OCI-LY7 (cell line): ENCODE results near the gene SP100. TPM values are rescaled to one million over a fixed set of nuclear protein-coding genes. Genes with fewer than 3 reads are reported as not detected.

Experiments
- BruUV-seq: library from RNA; stranded (reverse); fragments of 400-500 nt; replicated peaks from 2 replicates; lab custom pipeline; 2021; lab: Mats Ljungman, UMichigan
- CTCF ChIA-PET: fragments of 300-600 bp; sonication (Branson Sonifier 250); formaldehyde crosslinking; loops from one replicate; lab custom pipeline; 2022; ENCODE audit warnings: antibody characterized with exemption; ENCODE audit not compliant: unreplicated experiment; lab: Charles Lee
- POLR2A ChIA-PET: fragments of 300-600 bp; sonication (Branson Sonifier 250); formaldehyde crosslinking; loops from one replicate; lab custom pipeline; 2022; ENCODE audit warnings: antibody characterized with exemption; lab: Charles Lee
- DNase-seq: peaks from one replicate; pipeline ENCODE4 v3.0.0-alpha.2; 2015; ENCODE audit warnings: low spot score
- H2AFZ ChIP-seq: fragments of 200-600 bp; sonication (generic), shearing (Covaris generic); 2 replicates; pipeline ENCODE4 v1.6.1; 2014; ENCODE audit warnings: mild to moderate bottlenecking, antibody characterized with exemption, low read length, moderate library complexity
- H3K27ac ChIP-seq: fragments of 200-600 bp; sonication (generic); 2 replicates; pipeline ENCODE4 v1.5.1; 2014; ENCODE audit warnings: mixed run types, low read depth, mild to moderate bottlenecking, moderate library complexity, low read length, inconsistent platforms; ENCODE audit not compliant: poor library complexity, severe bottlenecking
- H3K36me3 ChIP-seq: fragments of 200-600 bp; sonication (generic); 2 replicates; pipeline ENCODE4 v1.6.1; 2014; ENCODE audit warnings: mild to moderate bottlenecking, antibody characterized with exemption, low read length, moderate library complexity, mixed read lengths; ENCODE audit not compliant: insufficient read depth
- H3K4me1 ChIP-seq: fragments of 200-600 bp; sonication (generic); 2 replicates; pipeline ENCODE4 v1.5.1; 2014; ENCODE audit warnings: mild to moderate bottlenecking, low read length; ENCODE audit not compliant: insufficient read depth, poor library complexity, severe bottlenecking
- H3K4me2 ChIP-seq: fragments of 200-600 bp; sonication (generic); 2 replicates; pipeline ENCODE4 v1.6.1; 2014; ENCODE audit warnings: mild to moderate bottlenecking, low read length
- H3K4me3 ChIP-seq: fragments of 200-600 bp; sonication (generic); 2 replicates; pipeline ENCODE4 v1.5.1; 2014; ENCODE audit warnings: mild to moderate bottlenecking, low read depth, low read length; ENCODE audit not compliant: poor library complexity, severe bottlenecking
- H3K79me2 ChIP-seq: fragments of 200-600 bp; sonication (generic); 2 replicates; pipeline ENCODE4 v1.6.1; 2016; ENCODE audit warnings: low read depth, mild to moderate bottlenecking, low read length, moderate library complexity, mixed read lengths; ENCODE audit not compliant: insufficient read depth
- H3K9me2 ChIP-seq: fragments of 200-600 bp; sonication (generic); 2 replicates; pipeline ENCODE4 v1.6.1; 2016; ENCODE audit warnings: mild to moderate bottlenecking, low read length, mixed read lengths; ENCODE audit not compliant: insufficient read depth
- H3K9me3 ChIP-seq: fragments of 200-600 bp; sonication (generic); 2 replicates; pipeline ENCODE4 v1.6.1; 2014; ENCODE audit warnings: mild to moderate bottlenecking, mixed run types, low read length, mixed read lengths
- H4K20me1 ChIP-seq: fragments of 200-600 bp; sonication (generic); 2 replicates; pipeline ENCODE4 v1.6.1; 2014; ENCODE audit warnings: mild to moderate bottlenecking, antibody characterized with exemption, low read length, moderate library complexity, mixed read lengths; ENCODE audit not compliant: insufficient read depth
- CTCF ChIP-seq: fragments of 200-600 bp; sonication (generic); conservative IDR thresholded peaks from 2 replicates; pipeline ENCODE4 v1.5.1; 2014; ENCODE audit warnings: mild to moderate bottlenecking, antibody characterized with exemption, low read length, moderate library complexity, mixed read lengths
- EZH2phosphoT487 ChIP-seq: fragments of 200-600 bp; sonication (generic); IDR thresholded peaks from 2 replicates; pipeline ENCODE4 v1.6.1; 2018; ENCODE audit warnings: low read depth, borderline replicate concordance, mild to moderate bottlenecking, mixed run types, antibody characterized with exemption, low read length, moderate library complexity, mixed read lengths
- intact Hi-C: fragments of 100-400 bp; cut with micrococcal nuclease; formaldehyde crosslinking; loops from one replicate; pipeline ENCODE4 v1.10.0; 2022; ENCODE audit not compliant: unreplicated experiment
- total RNA-seq, 2 experiments: library from RNA; depleted of rRNA in 1 of 2; stranded (reverse); fragments of >200 nt in 1 of 2; shearing (Covaris generic) in 1 of 2; gene quantifications; 2 replicates each; pipeline ENCODE4 v1.2.3, GENCODE V29; 2014 to 2022

Gene SP100
- total RNA-seq, 2 experiments from 2014 or later = 44.6 to 54.5 TPM

GRCh38 chr2:230570987-230571386 lies 155.0 kb downstream of the SP100 start:
- no peaks in the 10 kb centered on the region for H3K4me1 ChIP-seq
- ChIA-PET POLR2A (interaction anchor here (0.7 kb wide), 1 partner anchor 25 kb away, joined by 3 read pairs; no protein-coding TSS in a partner anchor), CTCF (no interaction called here)
- no peak overlapping the region for H3K4me2 ChIP-seq
- H3K4me3 ChIP-seq = no peak overlapping the region
- no peak for TF ChIP-seq EZH2phosphoT487
- no peak for TF ChIP-seq CTCF
- H3K9me2 ChIP-seq = no peaks in the 10 kb centered on the region
- no peaks in the 10 kb centered on the region; the same call in 1 of the 2 replicates for H3K36me3 ChIP-seq
- peaks cover 16% of the 10 kb centered on the region; the same call in 1 of the 2 replicates for H3K9me3 ChIP-seq
- no peaks in the 10 kb centered on the region for H4K20me1 ChIP-seq
- H3K79me2 ChIP-seq = no peaks in the 10 kb centered on the region
- no TSS peak for BruUV-seq
- no peak overlapping the region for H2AFZ ChIP-seq
- intact Hi-C loops = no loop called here
- DNase-seq = no peak
- H3K27ac ChIP-seq = no peak overlapping the region

- intact Hi-C loops = no loop called here
- Histone ChIP-seq H3K4me2 (no peak overlapping the region), H3K36me3 (no peaks in the 10 kb centered on the region; the same call in 1 of the 2 replicates), H3K79me2 (no peaks in the 10 kb centered on the region), H3K4me3 (no peak overlapping the region), H2AFZ (0 out of 2 replicates have a peak overlapping the region, but pooled peaks have one; percentile 9), H3K4me1 (peaks cover 6% of the 10 kb centered on the region), H3K9me3 (peaks cover 8% of the 10 kb centered on the region; the same call in 1 of the 2 replicates), H4K20me1 (no peaks in the 10 kb centered on the region), H3K27ac (no peak overlapping the region), H3K9me2 (no peaks in the 10 kb centered on the region)
- no peak for DNase-seq
- TF ChIP-seq CTCF = no peak
- TF ChIP-seq EZH2phosphoT487 = no peak
- CTCF ChIA-PET = no interaction called here
- POLR2A ChIA-PET = interaction anchor here (0.6 to 0.7 kb wide), 2 partner anchors 14 to 515 kb away, joined by 3 read pairs; no protein-coding TSS in a partner anchor
- BruUV-seq = no TSS peak
These were observed 159.8 kb downstream of the SP100 start for GRCh38 chr2:230575642-230576324.

GRCh38 chr2:230577114-230577513 lies 161.1 kb downstream of the SP100 start:
- POLR2A ChIA-PET = no interaction called here

More at GRCh38 chr2:230577114-230577513, 161.1 kb downstream of the SP100 start:
- intact Hi-C loops = no loop called here
- Histone ChIP-seq H4K20me1 (no peaks in the 10 kb centered on the region), H3K27ac (no peak overlapping the region), H2AFZ (no peak overlapping the region), H3K79me2 (no peaks in the 10 kb centered on the region), H3K4me3 (no peak overlapping the region), H3K36me3 (no peaks in the 10 kb centered on the region; the same call in 1 of the 2 replicates), H3K9me3 (no peaks in the 10 kb centered on the region), H3K4me2 (no peak overlapping the region), H3K4me1 (peaks cover 6% of the 10 kb centered on the region), H3K9me2 (no peaks in the 10 kb centered on the region)
- no peak for TF ChIP-seq EZH2phosphoT487
- no peak for TF ChIP-seq CTCF
- BruUV-seq = no TSS peak
- no peak for DNase-seq
- CTCF ChIA-PET = no interaction called here
